T1000 (cell line): Measurements from ENCODE around the gene LCN12.

ENCODE experiments used
- DNase-seq: peaks from one replicate; lab custom pipeline; 2025; ENCODE audit warnings: mixed read lengths; lab: John Stamatoyannopoulos, UW

LCN12 gene

DNA sequence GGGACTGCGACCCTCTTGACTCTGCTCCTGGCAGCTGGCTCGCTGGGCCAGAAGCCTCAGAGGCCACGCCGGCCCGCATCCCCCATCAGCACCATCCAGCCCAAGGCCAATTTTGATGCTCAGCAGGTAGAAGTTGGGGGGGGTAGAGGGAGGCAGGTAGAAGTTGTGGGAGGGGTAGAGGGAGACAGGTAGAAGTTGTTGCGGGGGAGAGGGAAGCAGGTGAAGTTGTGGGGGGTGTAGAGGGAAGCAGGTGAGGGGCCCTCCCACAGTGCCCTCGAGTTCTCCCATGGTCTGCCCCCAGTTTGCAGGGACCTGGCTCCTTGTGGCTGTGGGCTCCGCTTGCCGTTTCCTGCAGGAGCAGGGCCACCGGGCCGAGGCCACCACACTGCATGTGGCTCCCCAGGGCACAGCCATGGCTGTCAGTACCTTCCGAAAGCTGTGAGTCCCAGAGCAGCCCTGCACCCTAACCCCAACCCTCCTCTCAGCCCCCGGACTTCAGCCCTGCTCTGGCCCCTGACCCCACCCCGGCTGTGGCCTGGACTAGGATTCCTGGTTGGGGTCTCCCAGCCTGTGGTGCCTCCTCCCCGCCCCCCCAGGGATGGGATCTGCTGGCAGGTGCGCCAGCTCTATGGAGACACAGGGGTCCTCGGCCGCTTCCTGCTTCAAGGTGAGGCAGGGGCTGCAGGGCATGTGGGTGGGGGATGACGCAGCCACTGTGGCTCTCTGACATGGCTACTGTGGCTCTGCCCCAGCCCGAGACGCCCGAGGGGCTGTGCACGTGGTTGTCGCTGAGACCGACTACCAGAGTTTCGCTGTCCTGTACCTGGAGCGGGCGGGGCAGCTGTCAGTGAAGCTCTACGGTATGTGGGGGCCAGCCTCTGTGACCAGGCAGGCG lies 6.5 kb upstream of the LCN12 start:
- no peak for DNase-seq

DNA sequence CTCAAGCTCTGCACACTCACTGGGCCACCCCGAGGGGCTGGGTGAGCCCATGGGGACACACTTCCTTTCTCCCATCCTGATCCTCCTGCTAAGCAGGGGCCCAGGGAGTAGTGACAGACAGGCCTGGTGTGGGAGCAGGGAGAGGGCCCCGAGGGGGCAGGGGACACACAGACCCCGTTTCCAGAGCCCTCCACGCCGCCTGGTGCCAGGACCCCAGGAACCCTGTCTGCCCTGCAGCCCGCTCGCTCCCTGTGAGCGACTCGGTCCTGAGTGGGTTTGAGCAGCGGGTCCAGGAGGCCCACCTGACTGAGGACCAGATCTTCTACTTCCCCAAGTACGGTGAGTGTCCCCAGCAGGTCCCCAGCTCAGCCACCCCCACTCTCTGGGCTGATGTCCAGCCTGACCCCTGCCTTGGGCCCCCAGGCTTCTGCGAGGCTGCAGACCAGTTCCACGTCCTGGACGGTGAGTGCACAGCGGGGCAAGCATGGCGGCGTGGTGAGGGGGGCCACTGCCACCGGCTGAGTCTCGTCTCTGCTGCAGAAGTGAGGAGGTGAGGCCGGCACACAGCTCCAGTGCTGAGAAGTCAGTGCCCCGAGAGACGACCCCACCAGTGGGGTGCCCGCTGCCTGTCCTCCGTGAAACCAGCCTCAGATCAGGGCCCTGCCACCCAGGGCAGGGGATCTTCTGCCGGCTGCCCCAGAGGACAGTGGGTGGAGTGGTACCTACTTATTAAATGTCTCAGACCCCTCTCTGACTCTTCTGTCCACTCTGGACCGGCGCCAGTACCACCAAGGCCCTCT lies 5.6 kb upstream of the LCN12 start:
- DNase-seq: no peak

DNA sequence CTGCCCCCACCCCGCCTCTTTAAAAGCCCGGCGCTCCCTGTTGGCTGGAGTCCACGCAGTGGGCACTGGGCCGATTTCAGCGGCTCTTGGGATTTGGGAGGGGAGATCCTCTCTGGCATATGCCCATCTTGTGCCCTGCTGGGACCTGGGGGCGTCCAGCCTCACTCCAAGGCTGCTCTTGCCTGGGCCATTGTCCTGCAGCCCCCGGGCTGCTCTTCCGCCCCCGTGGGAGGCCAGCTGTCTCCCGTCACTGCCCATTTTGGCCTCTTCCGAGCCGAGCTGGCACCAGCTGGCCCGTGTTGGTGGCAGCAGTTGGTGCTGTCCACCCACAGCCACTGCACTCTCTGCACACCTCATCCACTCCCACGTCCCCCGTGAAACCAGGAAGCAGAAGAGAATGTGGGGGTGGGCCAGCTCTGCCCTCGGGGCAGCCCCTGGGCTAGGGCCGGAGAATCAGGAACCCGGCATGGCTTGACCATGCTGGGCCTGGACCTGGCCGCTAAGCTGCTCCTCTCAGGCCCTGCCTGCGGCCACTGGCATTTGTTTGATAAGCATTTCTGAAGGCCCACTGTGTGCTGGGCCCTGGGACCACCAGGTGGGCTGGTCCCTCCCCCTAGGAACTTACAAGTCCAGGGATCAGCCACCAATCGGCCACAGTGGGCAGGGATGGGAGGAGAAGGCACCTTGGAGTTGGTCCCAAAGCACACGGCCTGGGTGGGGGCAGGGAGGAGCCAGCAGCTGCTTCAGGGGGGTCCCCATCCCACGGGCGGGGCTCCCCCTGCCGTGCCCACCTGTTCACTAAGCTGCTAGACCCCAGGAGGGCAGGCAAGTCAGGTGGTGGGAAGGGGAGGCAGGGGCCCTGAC lies 4.8 kb upstream of the LCN12 start:
- DNase-seq: no peak

DNA sequence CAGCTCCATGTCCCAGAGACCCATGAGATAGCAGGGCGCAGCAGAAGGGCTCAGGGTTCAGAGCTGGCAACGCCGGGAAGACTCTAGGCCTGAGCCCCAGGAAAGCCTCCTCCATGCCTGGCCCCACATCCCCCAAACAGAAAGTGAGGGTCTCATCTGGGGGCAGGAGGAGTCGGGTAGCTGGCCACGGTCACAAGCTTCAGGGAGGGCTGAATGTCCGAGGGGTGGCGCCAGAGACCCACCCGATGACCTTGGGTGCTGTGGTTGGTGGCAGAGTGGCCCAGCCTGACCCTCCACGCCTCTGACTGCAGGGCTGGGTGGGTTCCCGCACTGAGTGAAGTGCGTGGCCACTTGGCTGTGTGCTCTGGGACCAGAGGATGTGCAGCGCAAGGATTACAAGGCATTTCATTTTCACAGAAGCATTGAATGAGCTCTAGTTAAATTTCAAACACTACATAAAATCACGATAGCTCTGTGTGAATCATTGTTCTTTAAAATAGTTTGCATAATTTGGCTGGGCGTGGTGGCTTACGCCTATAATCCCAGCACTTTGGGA lies 4.0 kb upstream of the LCN12 start:
- DNase-seq: no peak

DNA sequence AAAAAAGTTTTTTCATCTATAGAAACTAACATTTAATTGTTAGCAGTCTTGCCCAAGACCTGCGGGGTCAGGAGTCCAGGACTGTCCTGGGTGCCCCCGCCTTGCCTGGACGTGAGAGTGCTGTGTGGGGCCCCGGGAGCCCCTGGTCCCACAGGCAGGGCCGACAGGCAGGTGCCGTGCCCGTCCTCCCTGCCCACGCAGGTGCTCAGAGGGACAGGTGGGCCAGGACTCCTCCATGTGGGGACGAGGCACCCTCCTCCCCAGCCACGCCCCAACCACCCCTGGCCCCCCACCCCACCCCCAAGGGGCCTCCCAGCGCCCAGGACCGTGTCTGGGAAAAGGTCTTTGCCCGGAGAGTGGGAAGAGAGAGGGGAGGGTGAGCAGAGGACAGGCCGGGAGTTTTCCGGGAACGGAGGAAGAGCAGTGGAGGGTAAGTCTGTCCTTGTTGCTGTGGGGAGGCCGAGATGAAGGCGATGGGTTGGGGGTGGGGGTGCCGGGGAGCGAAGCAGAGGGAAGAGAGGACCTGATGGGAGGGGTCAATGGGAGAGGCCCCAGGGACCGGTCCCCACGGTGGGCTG lies 2.7 kb upstream of the LCN12 start:
- no peak for DNase-seq

DNA sequence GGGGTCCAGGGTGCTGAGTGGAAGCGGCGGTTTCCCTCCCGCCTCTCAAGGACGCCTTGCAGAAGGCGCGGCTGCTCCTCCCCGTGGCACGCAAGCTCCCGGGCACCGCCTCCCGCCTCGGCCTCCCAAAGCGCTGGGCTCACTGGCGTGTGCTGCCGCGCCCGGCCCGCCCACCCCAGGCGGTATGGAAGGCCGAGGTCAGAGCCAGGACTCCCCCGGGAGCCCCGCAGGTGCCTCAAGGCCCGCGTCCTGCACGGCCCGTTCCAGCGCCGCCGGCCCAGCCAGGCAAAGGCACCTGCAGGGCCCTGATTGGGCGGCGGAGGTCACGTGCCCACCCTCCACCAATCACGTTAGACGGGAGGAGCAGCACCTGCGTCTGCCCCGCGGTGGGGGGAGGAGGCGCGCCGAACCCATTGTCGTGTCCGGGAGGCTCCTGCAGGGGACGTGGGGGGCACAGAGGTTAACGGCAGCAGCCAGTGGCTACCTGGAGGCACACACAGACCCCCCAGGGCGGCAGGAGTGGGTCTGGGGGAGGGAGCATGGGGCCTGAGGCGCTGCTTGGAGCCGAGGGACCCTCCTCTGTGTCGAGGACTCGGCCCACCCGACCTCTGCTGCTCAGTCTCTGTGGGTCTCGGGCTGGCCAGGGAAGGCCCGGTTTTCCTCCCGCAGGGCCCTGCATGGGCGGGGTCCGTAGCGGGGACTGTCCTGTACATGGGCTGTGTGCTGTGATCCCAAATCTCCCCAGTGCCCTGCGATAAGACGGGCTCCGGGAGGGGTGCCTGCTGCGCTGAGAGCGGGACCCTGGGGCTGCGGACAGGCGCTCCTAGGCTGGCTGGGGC lies 2.0 kb upstream of the LCN12 start:
- peak; percentile 86 for DNase-seq

DNA sequence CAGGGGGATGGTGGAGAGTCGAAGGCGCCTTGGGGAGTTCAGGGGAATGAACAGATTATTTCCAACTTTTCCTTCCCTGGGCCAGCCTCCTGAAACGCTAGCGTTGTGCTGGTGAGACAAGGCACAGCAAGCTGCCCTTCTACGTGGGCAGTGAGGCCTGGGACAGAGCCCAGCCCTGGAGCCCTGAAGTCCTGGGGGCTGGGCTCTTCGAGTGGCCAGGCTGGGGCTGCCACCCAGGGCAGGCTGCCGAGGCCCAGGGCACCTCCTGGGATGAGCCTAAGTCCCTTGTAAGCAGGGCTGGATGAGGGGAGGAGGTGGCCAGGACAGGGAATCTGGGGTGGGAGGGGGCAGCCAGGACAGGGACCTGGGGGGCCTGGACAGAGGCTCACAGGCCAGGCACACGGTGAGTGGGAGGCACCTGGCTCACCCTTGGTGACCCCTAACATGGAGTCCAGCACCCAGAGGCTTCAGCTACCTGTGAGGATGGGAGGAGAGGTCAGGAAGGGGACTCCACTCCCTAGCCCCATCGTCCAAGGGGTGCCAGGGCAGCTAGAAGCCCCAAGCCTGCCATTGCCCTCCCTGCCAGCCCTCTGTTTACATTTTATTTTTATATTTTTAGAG lies 1.3 kb upstream of the LCN12 start:
- no peak for DNase-seq

DNA sequence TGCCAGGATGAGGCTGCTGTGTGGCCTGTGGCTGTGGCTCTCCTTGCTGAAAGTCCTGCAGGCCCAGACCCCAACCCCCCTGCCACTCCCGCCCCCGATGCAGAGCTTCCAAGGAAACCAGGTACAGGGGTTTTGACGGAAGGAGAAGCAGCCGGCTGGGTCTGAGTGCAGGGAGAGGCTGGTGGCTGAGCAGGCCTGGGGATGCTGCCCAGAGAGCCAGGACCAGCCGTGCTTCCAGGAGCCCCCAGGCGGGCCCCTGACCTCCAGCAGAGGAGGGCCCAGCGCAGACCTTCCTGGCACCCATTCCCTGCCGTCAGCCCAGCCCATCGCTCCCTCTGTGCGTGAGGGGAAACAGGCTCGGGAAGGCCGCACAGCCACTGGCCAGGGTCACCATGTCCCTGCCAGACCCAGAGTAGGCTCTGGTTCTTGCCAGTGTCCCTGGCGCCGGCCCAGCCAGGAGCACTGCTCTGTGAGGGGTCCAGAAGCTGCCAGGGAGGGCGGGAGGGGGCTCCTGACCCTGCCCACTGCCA lies 313 bp downstream of the LCN12 start:
- no peak for DNase-seq

DNA sequence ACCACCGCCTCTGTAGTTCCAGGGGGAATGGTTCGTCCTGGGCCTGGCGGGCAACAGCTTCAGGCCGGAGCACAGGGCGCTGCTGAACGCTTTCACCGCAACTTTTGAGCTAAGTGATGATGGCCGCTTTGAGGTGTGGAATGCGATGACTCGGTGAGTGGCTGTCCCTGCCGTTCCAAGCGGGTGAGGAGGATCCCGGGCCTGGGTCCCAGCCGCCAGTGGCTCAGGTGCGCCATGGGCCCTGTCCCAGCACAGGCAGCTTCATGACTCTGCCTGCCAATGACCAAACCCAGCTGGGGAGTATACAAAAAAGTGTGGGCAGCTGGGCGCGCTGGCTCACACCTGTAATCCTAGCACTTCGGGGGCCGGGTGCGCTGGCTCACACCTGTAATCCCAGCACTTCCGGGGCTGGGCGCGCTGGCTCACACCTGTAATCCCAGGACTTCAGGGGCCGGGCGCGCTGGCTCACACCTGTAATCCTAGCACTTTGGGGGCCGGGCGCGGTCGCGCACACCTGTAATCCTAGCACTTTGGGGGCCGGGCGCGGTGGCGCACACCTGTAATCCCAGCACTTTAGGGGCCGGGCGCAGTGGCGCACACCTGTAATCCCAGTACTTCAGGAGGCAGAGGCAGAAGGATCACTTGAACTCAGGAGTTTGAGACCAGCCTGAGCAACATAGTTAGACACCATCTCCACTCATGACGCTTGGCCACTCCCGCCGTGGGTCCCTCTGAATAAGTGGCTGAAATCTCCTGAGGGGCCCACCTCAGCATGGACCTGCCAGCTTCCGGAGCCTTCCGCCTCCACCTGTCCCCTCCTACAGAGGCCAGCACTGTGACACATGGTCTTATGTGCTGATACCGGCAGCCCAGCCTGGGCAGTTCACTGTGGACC lies 1.1 kb downstream of the LCN12 start:
- no peak for DNase-seq

DNA sequence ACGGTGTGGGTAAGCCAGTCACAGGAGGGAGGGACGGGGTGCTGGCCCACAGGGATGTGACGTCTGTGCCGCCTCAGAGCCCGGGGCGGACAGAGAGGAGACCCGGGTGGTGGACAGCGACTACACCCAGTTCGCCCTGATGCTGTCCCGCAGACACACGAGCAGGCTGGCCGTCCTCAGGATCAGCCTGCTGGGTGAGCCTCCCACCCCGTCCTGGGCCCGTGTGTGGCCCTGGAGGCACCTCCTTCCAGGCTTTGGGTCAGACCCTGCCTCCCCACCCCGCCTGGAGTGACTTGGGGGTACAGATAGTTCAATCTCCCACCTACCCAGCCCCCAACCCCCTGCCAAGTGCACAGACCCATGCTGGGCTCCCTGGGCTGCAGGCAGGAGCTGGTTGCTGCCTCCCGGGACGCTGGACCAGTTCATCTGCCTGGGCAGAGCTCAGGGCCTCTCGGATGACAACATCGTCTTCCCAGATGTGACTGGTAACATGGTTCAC lies 1.7 kb downstream of the LCN12 start:
- DNase-seq: no peak

DNA sequence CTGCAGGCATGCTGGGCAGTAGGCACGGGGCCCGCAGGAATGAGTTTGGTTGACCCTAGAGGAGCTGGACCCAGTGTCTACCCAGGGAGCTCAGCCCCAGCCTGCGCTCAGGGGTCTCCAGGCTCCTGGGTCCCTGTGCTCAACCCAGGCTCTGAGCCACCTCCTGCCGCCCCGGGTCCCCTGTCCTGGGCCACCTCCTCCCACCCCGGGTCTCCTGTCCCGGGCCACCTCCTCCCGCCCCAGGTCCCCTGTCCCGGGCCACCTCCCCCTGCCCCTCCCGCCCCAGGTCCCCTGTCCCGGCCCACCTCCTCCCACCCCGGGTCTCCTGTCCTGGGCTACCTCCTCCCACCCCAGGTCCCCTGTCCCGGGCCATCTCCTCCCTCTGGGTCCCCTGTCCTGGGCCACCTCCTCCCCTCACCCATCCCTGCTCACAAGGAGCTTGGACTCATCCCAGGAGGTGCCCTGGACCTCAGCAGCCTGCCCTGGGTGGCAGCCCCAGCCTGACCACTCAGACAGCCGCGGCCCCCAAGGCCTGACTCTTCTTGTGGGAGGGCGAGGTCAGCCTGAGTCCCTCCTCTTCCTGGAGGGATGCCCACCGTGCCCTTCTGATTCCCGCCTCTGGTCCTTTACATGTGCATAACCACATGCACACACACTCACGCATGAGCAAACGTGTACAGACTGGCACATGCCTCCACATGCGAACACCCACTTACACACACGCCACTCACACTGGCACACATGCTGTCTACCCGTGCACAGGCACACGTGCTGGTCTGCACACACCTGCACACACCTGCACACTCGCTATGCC lies 2.4 kb downstream of the LCN12 start:
- no peak for DNase-seq

DNA sequence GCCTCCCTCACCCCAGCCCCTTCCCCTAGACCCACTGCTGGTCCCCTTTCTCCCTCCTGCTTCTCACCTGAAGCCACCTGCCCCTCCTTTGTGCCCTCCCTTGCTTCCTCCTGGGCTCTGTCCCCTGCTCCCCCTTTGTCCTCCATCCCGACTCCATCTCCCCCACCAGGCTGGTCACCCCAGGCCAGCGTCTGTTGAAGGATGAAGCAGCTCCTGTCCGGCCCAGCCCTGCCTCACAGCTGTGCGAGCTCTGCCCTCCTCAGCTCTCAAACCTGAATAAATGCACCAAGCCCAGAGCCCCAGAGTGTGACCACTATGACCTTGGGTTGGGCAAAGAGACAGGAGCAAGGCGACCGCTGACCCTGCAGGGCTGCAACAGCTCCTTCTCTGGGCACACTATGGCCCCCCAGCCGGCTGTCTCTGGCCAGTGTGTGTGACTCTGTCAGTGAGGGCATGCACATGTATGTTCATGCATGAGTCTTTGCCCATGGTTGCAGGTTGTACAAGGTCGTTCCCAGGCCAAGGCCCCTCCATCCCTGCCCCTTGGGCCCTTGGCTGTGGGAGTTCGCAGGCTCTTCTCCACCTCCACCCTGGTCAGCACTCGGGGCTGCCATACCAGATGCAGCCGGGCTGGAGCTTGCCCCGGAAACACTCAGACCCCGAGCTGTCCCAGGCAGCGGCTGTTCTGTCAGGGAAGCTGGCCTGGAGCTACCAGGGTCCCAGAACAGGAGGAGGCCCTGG lies 3.3 kb downstream of the LCN12 start:
- no peak for DNase-seq

DNA sequence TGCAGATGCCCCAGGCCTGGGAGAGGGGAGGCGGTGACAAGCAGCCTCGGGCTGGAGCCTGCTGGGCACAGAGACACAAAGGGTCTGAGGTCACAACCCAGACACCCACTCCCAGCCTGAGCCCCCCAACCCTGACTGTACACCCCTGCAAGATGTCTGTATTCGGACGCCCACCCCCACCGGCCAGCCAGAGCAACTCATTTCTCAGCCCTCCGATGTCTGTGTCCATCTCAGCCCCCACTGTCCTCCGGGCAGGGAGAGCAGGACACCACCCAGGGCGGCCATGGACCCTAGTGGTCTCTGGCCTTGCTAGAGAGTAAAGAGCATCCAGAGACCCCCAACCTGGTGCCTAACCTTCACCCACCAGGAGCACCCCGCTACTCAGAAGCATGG lies 3.9 kb downstream of the LCN12 start:
- no peak for DNase-seq

DNA sequence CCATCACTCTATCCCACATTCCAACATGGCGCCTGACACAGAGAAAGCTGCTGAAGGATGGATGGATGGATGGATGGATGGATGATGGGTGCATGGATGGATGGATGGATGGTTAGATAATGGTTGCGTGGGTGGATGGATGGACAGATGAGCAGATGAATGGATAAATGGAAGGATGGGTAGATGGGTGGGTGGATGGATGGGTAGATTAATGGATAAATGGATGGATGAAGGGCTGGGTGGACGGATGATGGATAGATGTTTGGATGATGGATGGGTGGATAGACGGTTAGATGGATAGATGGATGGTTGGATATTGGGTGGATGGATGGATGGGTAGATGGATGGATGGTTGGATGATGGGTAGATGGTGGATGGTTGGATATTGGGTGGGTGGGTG lies 4.5 kb downstream of the LCN12 start:
- no peak for DNase-seq

DNA sequence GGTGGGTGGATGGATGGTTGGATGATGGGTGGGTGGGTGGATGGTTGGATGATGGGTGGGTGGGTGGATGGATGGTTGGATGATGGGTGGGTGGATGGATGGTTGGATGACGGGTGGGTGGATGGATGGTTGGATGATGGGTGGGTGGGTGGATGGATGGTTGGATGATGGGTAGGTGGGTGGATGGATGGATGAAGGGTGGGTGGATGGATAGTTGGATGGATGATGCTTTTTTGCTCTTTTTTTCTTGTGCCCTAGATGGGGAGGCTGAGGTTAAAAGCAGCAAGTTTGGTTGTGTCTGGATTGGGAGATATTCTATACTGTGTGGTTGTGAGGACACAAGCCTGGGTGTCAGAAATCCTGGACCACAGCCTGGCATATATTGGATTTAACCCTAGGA lies 5.4 kb downstream of the LCN12 start:
- no peak for DNase-seq

DNA sequence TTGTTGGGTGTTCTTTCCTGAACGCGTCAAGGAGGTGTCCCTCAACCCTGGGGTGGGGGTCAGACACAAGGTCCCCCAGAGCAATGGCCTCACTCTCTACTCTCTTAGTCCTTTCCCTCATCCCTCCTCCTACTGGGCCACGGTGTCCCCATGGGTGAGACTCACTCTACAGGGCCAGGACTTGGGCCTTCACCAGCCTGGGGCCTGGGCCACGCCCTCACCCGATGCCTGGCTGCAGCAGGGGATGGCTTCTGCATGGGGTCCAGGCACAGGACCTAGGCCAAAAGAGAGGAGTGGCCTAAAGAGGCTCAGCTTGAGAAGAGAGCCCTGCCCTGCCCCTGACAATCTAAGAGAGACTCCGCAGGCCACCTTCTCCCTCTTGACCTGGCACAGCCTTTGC lies 5.8 kb downstream of the LCN12 start:
- DNase-seq: no peak

DNA sequence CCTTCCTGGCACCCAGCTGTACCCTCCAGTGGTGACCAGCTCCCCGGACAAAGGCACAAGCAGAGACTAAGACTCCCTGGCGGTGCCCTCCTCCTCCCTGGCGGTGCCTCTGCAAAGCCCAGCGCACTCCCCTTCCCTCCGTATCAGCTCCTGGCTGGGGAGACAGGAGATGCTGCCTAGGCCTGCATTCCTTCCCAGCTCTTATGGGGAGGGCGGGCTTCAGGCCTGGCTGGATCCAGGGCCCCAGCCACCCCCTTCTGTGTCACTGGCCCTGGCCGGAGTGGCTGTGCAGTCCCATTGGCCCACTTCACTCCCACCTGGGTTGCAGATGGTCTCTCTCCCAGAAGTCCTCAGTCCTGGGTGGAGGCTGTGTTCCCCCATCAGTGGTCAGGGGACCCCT lies 6.4 kb downstream of the LCN12 start:
- DNase-seq: no peak
